ENCODE measurements around the gene PSKH1.

Gene PSKH1

GRCh38 chr16:67941469-67942199, 48.6 kb downstream of the PSKH1 start:
- TF ChIP-seq, protein P1, sequence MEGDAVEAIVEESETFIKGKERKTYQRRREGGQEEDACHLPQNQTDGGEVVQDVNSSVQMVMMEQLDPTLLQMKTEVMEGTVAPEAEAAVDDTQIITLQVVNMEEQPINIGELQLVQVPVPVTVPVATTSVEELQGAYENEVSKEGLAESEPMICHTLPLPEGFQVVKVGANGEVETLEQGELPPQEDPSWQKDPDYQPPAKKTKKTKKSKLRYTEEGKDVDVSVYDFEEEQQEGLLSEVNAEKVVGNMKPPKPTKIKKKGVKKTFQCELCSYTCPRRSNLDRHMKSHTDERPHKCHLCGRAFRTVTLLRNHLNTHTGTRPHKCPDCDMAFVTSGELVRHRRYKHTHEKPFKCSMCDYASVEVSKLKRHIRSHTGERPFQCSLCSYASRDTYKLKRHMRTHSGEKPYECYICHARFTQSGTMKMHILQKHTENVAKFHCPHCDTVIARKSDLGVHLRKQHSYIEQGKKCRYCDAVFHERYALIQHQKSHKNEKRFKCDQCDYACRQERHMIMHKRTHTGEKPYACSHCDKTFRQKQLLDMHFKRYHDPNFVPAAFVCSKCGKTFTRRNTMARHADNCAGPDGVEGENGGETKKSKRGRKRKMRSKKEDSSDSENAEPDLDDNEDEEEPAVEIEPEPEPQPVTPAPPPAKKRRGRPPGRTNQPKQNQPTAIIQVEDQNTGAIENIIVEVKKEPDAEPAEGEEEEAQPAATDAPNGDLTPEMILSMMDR (IDR thresholded peaks at IDR 0.05; ENCODE audit: borderline replicate concordance, insufficient read depth, low read depth, low read length), result no peak
- no peak overlapping the region for H3K4me3 ChIP-seq (ENCODE audit: low read depth, low read length)

- TF ChIP-seq, protein P1 (IDR thresholded peaks at IDR 0.05; ENCODE audit: borderline replicate concordance, insufficient read depth, low read depth, low read length), result peak; percentile 90
- no peak overlapping the region for H3K4me3 ChIP-seq (ENCODE audit: low read depth, low read length)
Observed at GRCh38 chr16:67942200-67942509, 49.1 kb downstream of the PSKH1 start.

DNA sequence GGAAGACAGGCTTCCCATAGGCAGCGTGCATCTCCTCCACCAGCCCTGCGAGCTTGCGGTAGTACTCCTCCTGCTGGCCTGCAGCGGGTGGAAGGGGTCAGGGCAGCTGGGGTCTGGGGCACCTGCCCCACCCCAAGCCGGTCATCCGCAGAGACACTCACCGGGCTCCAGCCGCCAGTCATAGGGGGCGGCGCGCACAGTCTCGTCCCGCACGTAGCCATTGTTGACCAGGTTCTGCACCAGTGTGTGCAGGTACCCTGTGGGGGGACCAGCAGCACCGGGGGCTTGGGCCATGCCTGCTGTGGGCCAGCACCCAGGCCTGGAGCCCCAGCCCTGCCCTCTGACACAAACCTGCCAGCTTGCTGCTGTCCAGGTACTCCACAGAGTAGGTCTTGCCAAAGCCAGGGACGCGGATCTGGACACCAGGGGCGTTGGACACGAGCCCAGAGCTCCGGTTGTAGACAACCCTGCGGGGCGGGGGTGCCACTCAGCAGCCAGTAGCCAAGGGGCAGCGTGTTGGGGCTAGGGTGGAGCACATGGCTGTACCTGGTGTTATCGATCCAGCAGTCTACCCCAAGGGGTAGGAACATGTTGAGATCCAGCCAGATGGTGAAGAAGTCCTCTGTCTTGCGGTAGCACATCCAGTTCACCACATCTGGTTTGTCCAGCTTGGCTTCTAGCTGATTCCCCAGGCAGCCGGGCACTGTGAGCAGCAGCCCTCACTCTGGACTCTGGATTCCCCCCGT, 49.6 kb downstream of the PSKH1 start:
- TF ChIP-seq, protein P1 (IDR thresholded peaks at IDR 0.05; ENCODE audit: borderline replicate concordance, insufficient read depth, low read depth, low read length), result no peak
- no peak overlapping the region for H3K4me3 ChIP-seq (ENCODE audit: low read depth, low read length)

DNA sequence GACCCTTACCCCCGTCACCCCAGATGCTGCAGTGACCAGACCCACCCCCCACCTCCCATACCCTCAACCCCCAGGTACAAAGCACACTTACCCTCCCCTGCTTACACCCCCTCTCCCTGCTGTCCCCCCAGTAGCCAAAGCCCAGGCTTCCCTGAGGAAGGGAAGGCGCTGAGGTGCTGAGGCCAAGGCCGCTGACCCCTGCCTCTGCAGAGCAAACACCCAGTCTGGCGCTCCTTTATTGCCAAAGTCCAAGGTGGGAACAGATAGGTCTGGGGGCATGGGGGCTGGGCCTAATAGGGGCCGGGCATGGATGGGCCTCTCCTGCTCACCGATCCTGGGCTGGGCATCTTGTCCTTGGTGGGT, 50.2 kb downstream of the PSKH1 start:
- TF ChIP-seq, protein P1 (IDR thresholded peaks at IDR 0.05; ENCODE audit: borderline replicate concordance, insufficient read depth, low read depth, low read length), result no peak

DNA sequence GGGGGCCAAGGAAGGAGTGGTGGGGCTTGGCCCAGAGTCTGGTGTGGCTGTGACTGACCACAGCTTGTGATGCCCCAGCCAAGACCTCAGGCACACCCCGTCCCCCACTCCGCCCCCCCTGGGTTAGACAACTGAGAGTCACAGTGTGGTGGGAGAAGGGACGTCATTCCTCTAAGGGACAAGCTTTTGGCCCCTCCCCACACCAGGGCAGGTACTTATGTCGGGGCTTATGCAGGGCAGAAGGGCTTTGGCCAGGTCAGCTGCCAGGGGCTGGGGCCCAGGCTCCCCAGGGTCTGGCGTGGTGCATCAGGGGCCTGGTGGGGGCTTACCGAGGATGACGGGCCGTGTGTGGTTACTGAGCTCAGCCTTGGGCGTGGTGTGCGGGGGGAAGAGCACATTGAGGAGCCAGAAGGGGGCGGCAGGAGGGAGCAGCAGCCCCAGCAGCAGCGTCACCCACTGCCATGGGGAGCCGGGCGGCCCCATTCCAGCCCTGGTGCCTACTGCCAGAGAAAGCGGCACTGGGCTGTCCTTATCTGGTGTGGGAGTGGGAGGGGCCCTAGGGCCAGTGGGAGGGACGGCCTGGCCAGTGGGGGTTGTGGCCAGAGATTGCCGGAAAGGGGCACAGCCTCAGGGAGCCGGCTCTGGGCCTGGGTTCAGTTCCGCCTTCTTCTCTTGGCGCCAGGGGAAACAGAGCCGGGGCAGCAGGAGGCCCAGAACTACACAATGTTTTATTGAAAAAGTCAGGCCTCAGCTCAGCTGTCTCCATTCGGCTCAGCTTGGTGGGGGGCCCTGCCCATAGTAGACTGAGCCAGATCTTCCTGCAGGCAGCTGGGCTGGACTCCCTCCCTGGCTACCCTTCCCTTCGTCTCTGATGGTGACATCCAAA, 50.8 kb downstream of the PSKH1 start, which contains the start of gene LCAT:
TSS of gene LCAT (minus strand) at position 502 of the 886 bp plus-strand sequence. CDS start at position 483, 19 bp downstream.
- no peak within 1 kb of the TSS for H3K4me3 ChIP-seq (ENCODE audit: low read depth, low read length)
- TF ChIP-seq, protein P1 (IDR thresholded peaks at IDR 0.05; ENCODE audit: borderline replicate concordance, insufficient read depth, low read depth, low read length), result no peak

More for the DNA sequence above, 50.2 kb downstream of the PSKH1 start:
- no peak overlapping the region for H3K4me3 ChIP-seq (ENCODE audit: low read depth, low read length)

GRCh38 chr16:67944690-67945391, 51.8 kb downstream of the PSKH1 start:
- TF ChIP-seq, protein P1 (IDR thresholded peaks at IDR 0.05; ENCODE audit: borderline replicate concordance, insufficient read depth, low read depth, low read length), result no peak
- no peak overlapping the region for H3K4me3 ChIP-seq (ENCODE audit: low read depth, low read length)
